ENCODE results near the gene EVL.
"Not testable (repeated sequence)": the region's sequence is repeated elsewhere in the genome, so short reads cannot be mapped to it uniquely, and the experiment has no call there.

Gene EVL, protein sequence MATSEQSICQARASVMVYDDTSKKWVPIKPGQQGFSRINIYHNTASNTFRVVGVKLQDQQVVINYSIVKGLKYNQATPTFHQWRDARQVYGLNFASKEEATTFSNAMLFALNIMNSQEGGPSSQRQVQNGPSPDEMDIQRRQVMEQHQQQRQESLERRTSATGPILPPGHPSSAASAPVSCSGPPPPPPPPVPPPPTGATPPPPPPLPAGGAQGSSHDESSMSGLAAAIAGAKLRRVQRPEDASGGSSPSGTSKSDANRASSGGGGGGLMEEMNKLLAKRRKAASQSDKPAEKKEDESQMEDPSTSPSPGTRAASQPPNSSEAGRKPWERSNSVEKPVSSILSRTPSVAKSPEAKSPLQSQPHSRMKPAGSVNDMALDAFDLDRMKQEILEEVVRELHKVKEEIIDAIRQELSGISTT

DNA sequence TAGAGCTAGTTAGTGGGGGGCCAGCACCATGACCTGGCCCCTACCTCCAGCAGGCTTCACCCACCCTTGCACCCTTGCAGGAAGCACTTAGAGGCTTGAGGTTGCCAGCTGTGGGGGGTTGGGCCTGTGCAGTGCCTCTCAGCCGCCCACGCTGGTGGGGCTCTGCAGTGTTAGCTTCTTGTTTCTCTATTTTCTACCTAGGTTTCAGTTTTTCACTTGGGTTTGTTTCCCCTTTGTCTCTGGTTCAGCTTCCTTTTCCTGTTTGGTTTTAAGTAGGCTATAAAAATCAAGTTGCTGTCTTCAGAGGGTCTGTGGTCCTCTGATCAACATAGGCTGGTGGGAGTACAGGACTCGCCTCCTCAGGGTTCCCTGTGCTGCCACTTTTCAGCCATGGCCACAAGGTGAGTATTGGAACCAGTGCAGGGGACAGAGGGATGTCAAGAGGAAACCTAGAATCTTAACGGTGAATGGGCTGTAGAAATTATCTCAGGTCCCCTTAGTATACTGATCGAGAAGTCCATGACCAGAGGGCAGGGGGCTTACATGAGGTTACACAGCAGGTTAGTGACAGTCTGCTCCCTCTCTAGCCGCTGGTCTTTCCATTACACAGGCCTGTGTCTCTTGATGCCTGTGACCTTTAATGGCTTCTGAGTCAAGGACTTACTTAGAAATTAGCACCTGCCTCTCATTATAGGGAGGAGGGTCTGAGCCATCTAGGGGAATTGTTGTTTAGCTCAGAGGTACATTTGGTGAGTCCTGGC, at the start of gene EVL:
Gene EVL (plus strand): TSS at position 312 of the 761 bp plus-strand sequence. CDS start 79 bp downstream, at position 391.
- DNase-seq (ENCODE audit: low read depth) = peak; percentile 81

DNA sequence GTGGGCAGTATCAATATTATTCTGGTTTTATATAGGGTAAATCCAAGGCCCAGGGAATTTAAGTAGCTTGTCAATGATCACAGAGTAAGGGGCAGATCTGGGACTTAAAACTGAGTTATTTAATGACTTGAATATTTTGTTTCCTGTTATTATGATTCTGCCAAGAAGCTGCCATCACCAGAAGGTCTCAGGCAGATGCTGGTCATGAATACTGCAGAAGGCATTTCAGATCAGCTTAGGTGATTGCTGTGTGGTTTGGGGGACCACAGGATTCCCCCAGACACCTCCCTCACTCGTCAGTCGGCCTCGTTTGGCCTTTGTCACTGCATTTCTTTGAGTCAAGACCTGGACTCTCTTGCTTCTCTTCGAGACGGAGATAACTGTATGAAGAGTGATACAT, 47.7 kb upstream of the EVL start:
- DNase-seq (ENCODE audit: low read depth) = no peak

DNA sequence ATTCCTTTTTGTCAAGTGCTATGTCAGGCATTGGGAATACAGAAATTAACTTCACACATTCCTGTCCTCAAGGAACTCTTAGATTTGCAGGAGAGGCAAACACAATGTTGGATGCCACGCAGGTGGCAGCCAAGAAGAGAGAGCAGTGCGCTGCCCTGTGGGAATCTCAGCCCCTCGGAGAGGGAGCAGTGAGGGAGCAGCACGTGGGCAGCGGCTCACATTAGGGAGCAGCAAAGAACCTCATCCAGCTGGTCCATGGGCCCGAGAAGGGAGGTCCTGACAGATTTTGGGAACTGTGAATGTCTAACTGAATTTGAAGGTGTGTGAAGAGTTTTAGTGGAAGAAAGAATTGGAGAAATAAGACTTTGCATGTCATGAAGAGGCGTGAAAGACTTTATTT, 47.2 kb upstream of the EVL start:
- no peak for DNase-seq (ENCODE audit: low read depth)

DNA sequence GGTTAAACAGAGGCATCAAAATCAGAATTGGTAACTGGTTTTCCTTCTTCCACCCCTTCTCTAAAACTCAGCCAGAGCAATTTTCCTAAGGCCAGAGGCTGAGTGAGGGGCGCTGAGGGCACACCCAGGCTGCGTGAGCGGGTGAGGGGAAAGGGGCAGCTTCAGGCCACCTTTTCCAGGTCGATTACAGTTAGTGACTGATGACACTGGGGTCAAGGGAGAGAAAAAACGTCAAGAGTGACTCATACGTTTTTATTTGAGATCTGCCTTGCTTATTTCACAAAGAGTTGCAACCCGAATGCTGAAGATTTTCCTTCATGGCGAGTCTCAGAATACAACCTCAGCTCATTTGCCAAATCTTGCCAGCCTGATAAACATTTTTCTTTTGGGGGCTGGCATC, 46.7 kb upstream of the EVL start:
- DNase-seq (ENCODE audit: low read depth) = no peak

DNA sequence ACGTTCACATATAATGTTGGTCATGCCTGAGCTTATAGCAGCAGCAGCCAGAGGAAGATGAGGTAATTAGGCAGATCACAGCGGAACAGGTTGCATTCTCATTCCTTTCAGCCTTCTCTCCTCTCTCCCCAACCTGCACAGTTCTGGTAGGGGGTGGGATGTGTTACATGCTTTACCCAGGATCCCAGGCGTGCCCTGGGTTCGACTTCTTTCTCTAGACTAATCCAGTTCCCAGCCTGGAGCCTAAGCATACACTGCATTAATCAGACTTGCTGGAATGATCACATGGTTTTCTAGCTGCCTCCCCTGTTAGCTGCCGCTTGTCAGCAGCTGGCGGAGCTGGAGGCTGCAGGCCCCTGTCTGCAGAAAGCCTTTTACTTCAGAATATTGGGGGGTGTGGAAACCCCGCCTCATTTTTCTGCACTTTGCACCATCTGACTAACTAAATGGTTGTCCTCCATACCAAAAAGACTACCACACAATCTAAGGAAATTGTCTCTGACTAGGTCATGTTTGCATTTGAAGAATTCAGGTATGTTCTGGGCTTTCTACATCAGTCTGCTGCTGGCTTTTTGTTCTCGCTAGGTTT, 46.0 kb upstream of the EVL start:
- no peak for DNase-seq (ENCODE audit: low read depth)

DNA sequence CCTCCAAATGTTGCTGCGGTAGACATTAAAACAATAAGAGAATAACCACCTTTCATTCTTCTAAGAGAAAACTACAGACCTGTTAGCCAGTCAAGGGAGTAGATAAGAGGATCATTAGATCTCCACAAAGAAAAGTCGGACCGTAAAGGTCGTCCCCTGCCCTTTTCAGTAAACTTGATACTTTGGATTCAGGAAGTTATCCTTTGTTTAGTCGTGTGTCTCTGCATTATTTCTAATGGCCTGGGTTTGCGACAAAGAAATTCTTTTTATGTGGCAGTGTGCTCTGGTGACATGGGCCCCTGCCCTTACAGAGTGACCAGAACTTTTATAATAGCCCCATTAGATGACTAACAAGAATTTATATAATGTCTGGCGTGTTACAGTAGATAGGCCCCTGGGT, 44.6 kb upstream of the EVL start:
- no peak for DNase-seq (ENCODE audit: low read depth)

DNA sequence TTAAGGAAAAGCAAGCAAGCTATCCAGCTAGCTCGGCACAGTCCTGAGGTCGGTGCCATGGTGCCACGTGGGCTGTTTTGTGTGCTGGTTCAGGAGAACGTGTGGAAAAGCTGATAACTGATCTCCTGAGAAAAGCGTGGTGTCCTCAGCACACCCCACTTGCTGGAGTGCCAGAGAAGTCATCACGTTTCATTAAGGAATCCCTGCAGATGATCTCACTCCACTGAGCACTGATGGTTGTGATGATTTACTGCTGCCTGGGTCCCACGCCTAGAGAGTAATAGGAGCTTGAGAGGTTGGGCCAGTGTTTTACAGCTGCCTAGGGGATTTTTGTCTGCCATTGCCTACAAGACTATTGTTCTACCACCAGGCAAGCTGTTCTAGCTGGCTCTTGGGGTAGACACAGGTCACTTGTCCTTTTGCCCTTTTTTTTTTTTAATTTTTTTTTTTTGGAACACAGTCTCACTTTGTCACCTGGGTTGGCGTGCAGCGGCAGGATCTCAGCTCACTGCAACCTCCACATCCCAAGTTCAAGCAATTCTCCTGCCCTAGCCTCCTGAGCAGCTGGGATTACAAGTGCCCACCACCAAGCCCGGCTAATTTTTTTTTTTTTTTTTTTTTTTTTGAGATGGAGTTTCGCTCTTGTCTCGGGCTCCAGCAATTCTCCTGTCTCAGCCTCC, 42.3 kb upstream of the EVL start:
- no peak for DNase-seq (ENCODE audit: low read depth)

DNA sequence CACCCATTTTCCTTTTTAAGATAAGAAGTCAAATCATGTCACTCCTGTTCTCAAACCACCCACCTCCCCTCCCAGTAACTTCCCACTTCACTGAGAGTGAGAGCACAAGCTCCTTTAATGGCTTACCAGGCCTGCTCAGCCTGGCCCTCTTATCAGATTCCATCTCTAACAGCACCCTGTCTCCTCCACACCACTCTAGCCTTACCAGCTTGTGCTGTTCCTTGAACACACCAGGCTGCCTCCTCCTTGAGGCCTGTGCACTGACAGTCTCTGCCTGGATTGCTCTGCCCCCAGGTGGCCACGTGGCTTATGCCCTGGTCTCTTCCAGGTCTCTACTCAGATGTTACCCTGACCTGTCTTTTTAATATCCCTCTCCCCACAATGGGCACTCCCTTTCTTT, 40.1 kb upstream of the EVL start:
- no peak for DNase-seq (ENCODE audit: low read depth)

DNA sequence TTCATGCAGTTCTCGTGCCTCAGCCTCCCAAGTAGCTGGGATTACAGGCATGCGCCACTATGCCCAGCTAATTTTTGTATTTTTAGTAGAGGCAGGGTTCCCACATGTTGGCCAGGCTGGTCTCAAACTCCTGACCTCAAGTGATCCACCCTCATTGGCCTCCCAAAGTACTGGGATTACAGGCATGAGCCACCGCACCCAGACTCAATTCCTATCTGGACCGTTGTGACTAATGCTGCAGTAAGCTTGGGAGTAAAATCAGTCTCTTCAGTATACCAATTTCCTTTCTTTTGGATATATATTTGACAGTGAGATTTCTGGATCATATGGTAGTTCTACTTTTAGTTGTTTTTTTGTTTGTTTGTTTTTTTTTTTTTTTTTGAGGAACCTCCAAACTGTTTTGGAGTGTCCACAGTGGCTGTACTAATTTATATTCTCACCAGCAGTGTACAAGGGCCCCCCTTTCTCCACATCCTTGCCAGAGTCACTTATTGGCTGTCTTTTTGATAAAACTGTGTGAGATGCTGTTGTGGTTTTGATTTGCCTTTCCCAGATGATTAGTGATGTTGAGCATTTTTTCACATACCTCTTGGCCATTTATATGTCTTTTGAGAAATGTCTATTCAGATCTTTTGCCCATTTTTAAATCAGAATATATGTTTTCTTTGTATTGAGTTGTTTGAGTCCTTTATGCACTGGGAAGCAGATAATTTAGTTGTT, 37.3 kb upstream of the EVL start:
- no peak for DNase-seq (ENCODE audit: low read depth)

DNA sequence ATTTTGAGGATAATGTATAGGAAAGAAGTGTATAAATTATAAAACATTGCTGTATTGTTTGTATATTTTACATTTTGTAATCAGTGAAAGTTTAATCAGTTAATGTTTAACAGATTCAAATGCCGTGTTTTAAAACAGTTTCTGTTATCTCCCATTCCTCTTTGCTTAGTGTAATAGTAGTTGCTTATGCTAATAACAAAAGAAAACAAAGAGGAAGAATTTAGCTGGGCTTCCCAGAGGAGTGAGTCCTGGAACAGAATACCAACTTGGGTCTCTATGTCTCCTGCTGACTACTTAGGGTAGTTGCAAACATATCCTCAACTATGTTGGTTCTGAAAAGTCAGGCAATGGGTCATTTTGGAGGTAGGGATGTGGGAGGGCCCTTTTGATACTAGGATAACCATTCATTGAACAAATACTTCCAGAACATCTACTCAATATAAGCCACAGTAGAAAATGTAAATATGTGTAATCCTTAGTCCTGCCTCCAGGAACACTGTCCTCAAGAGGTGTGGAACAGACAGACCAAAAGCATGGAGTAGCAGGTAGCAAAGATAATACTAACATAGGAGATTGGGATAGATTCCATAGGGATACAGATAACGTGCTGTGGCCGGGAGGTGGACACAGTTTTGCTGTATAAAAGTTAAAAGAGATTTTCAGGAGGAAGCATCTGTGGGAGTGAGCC, 36.1 kb upstream of the EVL start:
- DNase-seq (ENCODE audit: low read depth) = no peak

DNA sequence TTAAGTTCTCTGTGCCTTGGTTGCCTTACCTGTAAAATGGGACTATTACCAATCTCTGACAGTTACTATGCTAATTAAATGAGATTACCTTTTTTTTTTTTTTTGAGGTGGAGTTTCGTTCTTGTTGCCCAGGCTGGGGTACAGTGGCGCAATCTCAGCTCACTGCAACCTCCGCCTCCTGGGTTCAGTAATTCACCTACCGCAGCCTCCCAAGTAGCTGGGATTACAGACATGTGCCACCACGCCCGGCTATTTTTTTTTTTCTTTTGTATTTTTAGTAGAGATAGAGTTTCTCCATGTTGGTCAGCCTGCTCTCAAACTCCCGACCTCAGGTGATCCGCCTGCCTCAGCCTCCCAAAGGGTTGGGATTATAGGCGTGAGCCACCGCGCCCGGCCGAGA, 35.2 kb upstream of the EVL start:
- not testable (repeated sequence) for DNase-seq (ENCODE audit: low read depth)

DNA sequence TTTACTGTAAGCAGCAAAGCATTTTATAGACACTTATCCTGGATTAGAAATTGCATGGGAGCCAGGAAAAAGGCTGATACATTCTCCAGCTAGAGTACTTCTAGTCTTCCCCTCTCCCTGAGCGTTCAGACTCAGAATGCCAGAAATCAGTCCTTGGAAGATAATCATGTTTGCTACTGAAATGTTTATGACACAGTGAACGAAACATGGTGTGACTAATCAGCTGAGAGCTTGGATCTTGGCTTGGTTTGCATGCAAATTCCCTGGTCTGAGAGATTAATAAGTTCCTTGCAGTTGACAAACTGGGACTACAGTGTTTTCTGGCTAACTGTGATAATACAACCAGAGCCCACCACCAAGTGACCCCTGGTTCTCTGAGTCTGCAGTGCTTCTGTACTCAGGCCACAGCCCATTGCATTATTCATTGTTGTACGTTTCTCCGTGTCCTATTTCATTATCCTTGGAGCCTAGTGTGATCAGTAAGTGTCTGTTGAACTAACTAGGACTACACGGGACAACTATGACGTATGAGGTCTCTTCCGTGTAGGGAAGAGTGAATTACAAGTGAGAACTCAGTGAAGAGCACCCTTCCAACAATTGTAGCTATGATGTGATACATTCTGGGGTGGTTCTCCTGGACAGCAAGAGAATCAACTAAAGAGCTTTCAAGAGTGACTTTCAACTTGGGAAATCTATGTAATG, 34.6 kb upstream of the EVL start:
- DNase-seq (ENCODE audit: low read depth) = no peak

DNA sequence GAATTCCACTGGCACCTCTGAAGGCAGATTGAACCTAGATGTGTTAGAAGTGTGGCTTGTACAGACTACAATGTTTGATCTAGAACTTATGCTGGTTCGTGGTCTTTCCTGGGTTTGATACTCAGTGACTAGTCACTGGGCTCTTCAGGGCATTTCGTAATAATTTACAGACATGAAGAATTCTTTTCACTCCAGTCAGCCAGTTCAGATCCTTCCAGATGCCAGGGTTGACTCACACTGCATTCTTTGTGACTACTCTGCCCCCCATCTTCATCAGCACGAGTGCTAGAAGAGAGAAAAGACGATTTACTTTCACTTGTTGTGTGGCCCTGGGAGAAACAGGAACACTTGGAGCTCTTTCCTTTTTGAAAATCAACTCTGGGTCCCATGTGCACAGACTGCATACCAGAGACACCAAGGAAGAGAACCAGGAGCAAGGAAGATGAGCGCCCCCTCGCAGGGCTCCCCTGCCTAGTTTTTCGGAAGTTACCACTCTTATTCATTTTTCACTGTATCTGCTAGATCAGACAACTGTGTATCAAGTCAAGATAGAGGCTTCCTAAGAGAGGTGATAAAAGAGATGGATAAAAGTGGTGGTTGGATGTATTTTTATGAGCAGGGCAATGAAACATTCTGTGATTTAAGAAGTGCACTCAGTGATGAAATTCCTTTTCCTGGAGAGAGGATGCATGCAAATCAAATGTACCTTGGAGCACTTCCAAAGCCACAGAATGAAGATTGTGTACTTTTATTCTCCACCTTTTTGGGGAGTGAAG, 33.5 kb upstream of the EVL start:
- no peak for DNase-seq (ENCODE audit: low read depth)

DNA sequence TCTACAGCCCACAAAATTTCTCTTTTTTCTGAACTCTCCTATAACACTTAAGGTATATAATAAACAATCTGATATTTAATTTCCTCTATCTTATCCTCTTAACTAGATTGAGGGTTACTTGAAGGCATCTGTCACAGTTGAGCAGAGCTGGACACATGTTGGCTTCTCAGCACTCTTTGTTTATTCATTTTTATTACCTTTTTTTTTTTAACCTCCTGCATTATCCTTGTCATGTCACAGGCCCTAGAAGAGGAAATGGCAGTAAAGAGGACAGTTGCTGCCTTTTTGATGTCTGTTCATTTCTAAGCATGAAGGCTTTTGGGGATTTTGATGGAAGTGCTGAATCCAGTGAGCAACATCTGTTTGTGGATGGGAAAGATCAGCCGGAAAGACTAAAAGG, 32.5 kb upstream of the EVL start:
- no peak for DNase-seq (ENCODE audit: low read depth)

DNA sequence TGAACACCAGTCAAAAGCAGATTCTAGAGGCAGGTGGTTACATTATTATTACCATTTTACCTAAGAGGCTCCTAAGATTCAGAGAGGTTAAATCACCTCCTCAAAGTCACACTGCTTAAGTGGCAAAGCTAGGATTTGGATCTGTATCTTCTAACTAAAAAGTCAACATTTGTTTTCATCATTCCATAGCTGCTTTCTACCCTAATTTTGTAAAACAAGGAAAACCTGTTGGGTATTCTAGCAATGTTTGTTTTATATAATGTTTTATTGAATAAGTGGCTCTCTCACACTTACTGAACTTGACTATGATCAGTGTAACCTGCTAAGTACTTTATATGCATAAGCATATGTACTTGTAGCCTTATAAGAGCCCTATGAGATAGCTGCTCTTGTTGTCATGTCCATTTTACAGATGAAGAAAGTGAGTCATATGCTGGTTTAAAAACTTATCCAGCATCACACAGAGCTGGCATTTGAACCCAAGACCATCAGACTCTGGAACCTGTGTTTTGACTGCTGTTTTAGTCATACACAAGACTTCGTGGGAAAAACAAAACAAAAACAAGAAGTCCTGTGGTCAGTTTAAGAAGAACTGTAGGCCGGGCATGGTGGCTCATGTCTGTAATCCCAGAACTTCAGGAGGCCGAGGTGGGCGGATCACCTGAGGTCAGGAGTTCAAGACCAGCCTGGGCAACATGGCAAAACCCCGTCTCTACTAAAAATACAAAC, 31.7 kb upstream of the EVL start:
- DNase-seq (ENCODE audit: low read depth) = no peak

DNA sequence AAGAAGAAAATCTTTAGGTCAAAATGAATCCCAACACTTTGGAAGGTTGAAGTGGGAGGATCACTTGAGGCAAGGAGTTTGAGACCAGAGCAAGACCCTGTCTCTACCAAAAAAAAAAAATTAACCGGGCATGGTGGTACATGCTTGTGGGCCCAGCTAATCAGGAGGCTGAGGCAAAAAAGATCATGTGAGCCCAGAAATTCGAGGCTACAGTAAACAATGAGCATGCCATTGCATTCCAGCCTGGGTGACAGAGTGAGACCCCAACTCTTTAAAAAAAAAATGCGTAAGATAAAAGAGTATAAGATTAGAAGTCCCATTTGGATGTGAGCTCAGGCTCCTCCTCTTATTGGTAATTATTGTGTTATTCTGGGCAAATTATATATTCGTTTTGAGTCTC, 30.8 kb upstream of the EVL start:
- no peak for DNase-seq (ENCODE audit: low read depth)

DNA sequence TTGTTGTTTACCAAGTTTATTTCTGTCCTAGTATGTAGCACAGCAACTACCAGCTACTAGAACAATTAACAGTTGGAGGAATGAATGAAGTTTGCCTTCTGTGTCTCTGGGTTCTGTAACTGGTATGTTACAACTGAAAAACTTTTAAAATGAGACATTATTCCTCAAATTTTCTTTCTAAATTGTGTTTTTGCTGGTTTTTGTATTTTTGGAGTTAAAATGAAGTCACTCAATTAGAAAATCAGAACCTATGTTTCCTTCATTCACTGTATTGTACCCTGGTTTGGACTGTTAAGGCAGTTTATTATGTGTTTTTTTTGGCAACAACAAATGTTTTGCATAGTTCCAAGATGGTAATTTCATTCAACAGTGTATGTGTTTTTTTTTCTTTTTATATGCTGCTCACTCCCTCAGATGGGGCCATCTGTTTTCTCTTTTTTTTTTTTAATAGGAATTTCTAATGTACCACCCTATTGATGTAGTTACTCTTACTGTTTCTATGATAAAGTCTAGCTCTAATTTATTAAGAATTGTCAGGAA, 30.2 kb upstream of the EVL start:
- no peak for DNase-seq (ENCODE audit: low read depth)

DNA sequence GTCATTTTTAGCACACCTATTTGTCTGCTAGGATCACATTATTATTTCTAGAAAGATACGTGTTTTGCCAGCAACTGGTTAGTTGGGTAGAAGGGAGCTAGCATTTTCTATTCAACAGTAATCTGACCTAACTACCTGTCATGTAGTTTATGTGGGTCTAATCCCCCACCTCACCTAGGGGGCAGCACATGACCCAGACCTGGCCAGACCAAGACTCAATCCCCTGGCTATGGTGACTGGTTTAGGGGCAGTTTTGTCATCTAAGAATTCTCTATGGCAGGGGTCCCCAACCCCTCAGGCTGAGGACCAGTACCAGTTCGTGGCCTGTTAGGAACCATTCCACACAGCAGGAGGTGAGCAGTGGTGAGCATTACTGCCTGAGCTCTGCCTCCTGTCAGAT, 29.5 kb upstream of the EVL start:
- no peak for DNase-seq (ENCODE audit: low read depth)

DNA sequence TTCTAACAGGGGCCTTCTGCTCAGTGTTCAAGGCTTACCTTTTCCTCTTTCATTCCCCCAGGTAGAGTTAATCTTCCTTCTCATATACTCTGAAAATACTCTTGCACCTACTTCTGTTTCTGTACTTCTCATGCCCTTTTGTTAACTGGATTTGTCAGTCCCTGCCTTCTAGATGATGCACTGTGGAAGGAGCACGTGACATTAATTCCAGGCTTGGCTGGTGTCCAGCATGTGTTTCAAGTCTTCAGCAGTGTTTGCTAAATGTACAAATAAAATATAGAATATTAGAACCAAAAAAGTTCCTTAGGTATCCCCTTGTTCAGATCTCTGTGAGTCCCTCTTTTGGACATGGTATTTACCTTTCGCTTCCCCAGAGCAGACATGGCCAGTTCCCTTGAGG, 27.9 kb upstream of the EVL start:
- DNase-seq (ENCODE audit: low read depth) = no peak
